ENCODE results near the gene XYLT1. TPM values are rescaled to one million over a fixed set of nuclear protein-coding genes. Genes with fewer than 3 reads are reported as not detected.
A peak's percentile ranks its signal among the peaks of the same experiment; 100 is the strongest.

The XYLT1 gene
- total and polyA plus RNA-seq, 4 experiments from 2014 or later = 1.4 to 48.5 (median 24.5) TPM

- H3K27me3 ChIP-seq (ENCODE audit: insufficient read depth, low read length) = no peaks in the 10 kb centered on the region
- H3K27me3 Mint-ChIP-seq = no peaks in the 10 kb centered on the region
- no peak overlapping the region for H3K4me3 ChIP-seq (ENCODE audit: low read length in 2 of 2)
- H3K27ac Mint-ChIP-seq = peak overlapping the region in 6 of 7 donors; percentile 72 to 96 (median 88)
- H3K9me3 Mint-ChIP-seq = no peaks in the 10 kb centered on the region
- peaks cover 42 to 87% (median 63%) of the 10 kb centered on the region in 4 donors for H3K4me1 Mint-ChIP-seq
- DNase-seq = no peak
- H3K4me1 ChIP-seq (ENCODE audit: insufficient read depth, low read length) = peaks cover 55% of the 10 kb centered on the region
- H3K36me3 Mint-ChIP-seq = no peaks in the 10 kb centered on the region
- H3K4me3 Mint-ChIP-seq = peak overlapping the region in 7 of 8 donors; percentile 67 to 87 (median 74)
- intact Hi-C loops (cut with micrococcal nuclease) = no loop called here
- no peaks in the 10 kb centered on the region for H3K36me3 ChIP-seq (ENCODE audit: insufficient read depth, low read length)
- ChIA-PET POLR2A (ENCODE audit: partially characterized antibody) (interaction anchor here (0.8 to 2.6 kb wide), 5 partner anchors 9 to 16 kb away, joined by 3 to 26 read pairs (median 4); no protein-coding TSS in a partner anchor), CTCF (ENCODE audit: partially characterized antibody) (interaction anchor here (1.1 kb wide), 1 partner anchor 10 kb away, joined by 3 read pairs; no protein-coding TSS in a partner anchor)
- no peaks in the 10 kb centered on the region for H3K9me3 ChIP-seq (ENCODE audit: control insufficient read depth in 1 of 2, low read length in 2 of 2)
- H3K27ac ChIP-seq (ENCODE audit: low read depth, low read length) = no peak overlapping the region
Measured at GRCh38 chr16:17382949-17383863, 87.6 kb downstream of the XYLT1 start.

GRCh38 chr16:17382514-17382913, 88.2 kb downstream of the XYLT1 start:
- no peaks in the 10 kb centered on the region for H3K27me3 ChIP-seq (ENCODE audit: insufficient read depth, low read length)
- Mint-ChIP-seq H3K27me3 (no peaks in the 10 kb centered on the region), H3K36me3 (no peaks in the 10 kb centered on the region), H3K4me3 (peak overlapping the region; percentile 39 to 87 (median 73)), H3K27ac (peak overlapping the region; percentile 72 to 96 (median 88)), H3K4me1 (peaks cover 48 to 87% (median 65%) of the 10 kb centered on the region in 4 donors), H3K9me3 (no peaks in the 10 kb centered on the region)
- no peaks in the 10 kb centered on the region for H3K9me3 ChIP-seq (ENCODE audit: control insufficient read depth in 1 of 2, low read length in 2 of 2)
- ChIA-PET POLR2A (ENCODE audit: partially characterized antibody) (interaction anchor here (0.8 to 2.6 kb wide), 4 partner anchors 10 to 17 kb away, joined by 3 to 26 read pairs (median 6); no protein-coding TSS in a partner anchor), CTCF (ENCODE audit: partially characterized antibody) (interaction anchor here (1.1 kb wide), 1 partner anchor 10 kb away, joined by 3 read pairs; no protein-coding TSS in a partner anchor)
- peaks cover 62% of the 10 kb centered on the region for H3K4me1 ChIP-seq (ENCODE audit: insufficient read depth, low read length)
- no peaks in the 10 kb centered on the region for H3K36me3 ChIP-seq (ENCODE audit: insufficient read depth, low read length)
- H3K27ac ChIP-seq (ENCODE audit: low read depth, low read length) = no peak overlapping the region
- intact Hi-C loops (cut with micrococcal nuclease) = no loop called here
- H3K4me3 ChIP-seq (ENCODE audit: low read length in 2 of 2) = no peak overlapping the region
- no peak for DNase-seq

GRCh38 chr16:17381784-17382183, 89.0 kb downstream of the XYLT1 start:
- H3K4me1 Mint-ChIP-seq = peaks cover 48 to 87% (median 65%) of the 10 kb centered on the region in 4 donors
- H3K9me3 ChIP-seq (ENCODE audit: control insufficient read depth in 1 of 2, low read length in 2 of 2) = no peaks in the 10 kb centered on the region
- H3K27me3 Mint-ChIP-seq = no peaks in the 10 kb centered on the region
- H3K27me3 ChIP-seq (ENCODE audit: insufficient read depth, low read length) = no peaks in the 10 kb centered on the region
- H3K27ac Mint-ChIP-seq = peak overlapping the region in 1 of 7 donors; percentile 88
- no peaks in the 10 kb centered on the region for H3K36me3 Mint-ChIP-seq
- H3K4me3 Mint-ChIP-seq = no peak overlapping the region
- no peak overlapping the region for H3K27ac ChIP-seq (ENCODE audit: low read depth, low read length)
- H3K4me3 ChIP-seq (ENCODE audit: low read length in 2 of 2) = no peak overlapping the region
- peaks cover 58% of the 10 kb centered on the region for H3K4me1 ChIP-seq (ENCODE audit: insufficient read depth, low read length)
- no peaks in the 10 kb centered on the region for H3K9me3 Mint-ChIP-seq
- DNase-seq = no peak
- intact Hi-C loops (cut with micrococcal nuclease) = no loop called here
- ChIA-PET POLR2A (ENCODE audit: partially characterized antibody) (interaction anchor here (1.2 kb wide), 1 partner anchor 12 kb away, joined by 6 read pairs; no protein-coding TSS in a partner anchor), CTCF (ENCODE audit: partially characterized antibody) (no interaction called here)
- H3K36me3 ChIP-seq (ENCODE audit: insufficient read depth, low read length) = no peaks in the 10 kb centered on the region

- Histone ChIP-seq H3K9me3 (ENCODE audit: control insufficient read depth in 1 of 2, low read length in 2 of 2) (no peaks in the 10 kb centered on the region), H3K27ac (ENCODE audit: low read depth, low read length) (no peak overlapping the region), H3K27me3 (ENCODE audit: insufficient read depth, low read length) (no peaks in the 10 kb centered on the region), H3K36me3 (ENCODE audit: insufficient read depth, low read length) (no peaks in the 10 kb centered on the region), H3K4me3 (ENCODE audit: low read length in 2 of 2) (no peak overlapping the region), H3K4me1 (ENCODE audit: insufficient read depth, low read length) (peaks cover 64% of the 10 kb centered on the region)
- intact Hi-C loops (cut with micrococcal nuclease) = no loop called here
- Mint-ChIP-seq H3K27me3 (no peaks in the 10 kb centered on the region), H3K4me1 (peaks cover 41 to 83% (median 59%) of the 10 kb centered on the region in 4 donors), H3K4me3 (peak overlapping the region in 3 of 8 donors; percentile 7 to 43 (median 35)), H3K36me3 (no peaks in the 10 kb centered on the region), H3K9me3 (no peaks in the 10 kb centered on the region), H3K27ac (peak overlapping the region in 3 of 7 donors; percentile 20 to 71 (median 26))
- ChIA-PET CTCF (ENCODE audit: partially characterized antibody) (interaction anchor here (2.0 kb wide), 1 partner anchor 11 kb away, joined by 6 read pairs; no protein-coding TSS in a partner anchor), POLR2A (ENCODE audit: partially characterized antibody) (interaction anchor here (1.2 kb wide), 1 partner anchor 11 kb away, joined by 6 read pairs; no protein-coding TSS in a partner anchor)
- no peak for DNase-seq
Measured at GRCh38 chr16:17380613-17381012, 90.1 kb downstream of the XYLT1 start.

GRCh38 chr16:17379121-17379571, 91.6 kb downstream of the XYLT1 start:
- intact Hi-C loops (cut with micrococcal nuclease) = no loop called here
- Mint-ChIP-seq H3K27ac (peak overlapping the region in 3 of 7 donors; percentile 27 to 86 (median 48)), H3K36me3 (no peaks in the 10 kb centered on the region), H3K4me1 (peaks cover 45 to 82% (median 62%) of the 10 kb centered on the region in 4 donors), H3K9me3 (no peaks in the 10 kb centered on the region), H3K27me3 (no peaks in the 10 kb centered on the region), H3K4me3 (no peak overlapping the region)
- no peaks in the 10 kb centered on the region for H3K36me3 ChIP-seq (ENCODE audit: insufficient read depth, low read length)
- peaks cover 71% of the 10 kb centered on the region for H3K4me1 ChIP-seq (ENCODE audit: insufficient read depth, low read length)
- no peaks in the 10 kb centered on the region for H3K27me3 ChIP-seq (ENCODE audit: insufficient read depth, low read length)
- no peaks in the 10 kb centered on the region for H3K9me3 ChIP-seq (ENCODE audit: control insufficient read depth in 1 of 2, low read length in 2 of 2)
- no peak overlapping the region for H3K4me3 ChIP-seq (ENCODE audit: low read length in 2 of 2)
- POLR2A ChIA-PET (ENCODE audit: partially characterized antibody) = interaction anchor here (0.8 to 1.5 kb wide), 3 partner anchors 9 to 41 kb away, joined by 3 to 7 read pairs (median 6); no protein-coding TSS in a partner anchor
- CTCF ChIA-PET (ENCODE audit: partially characterized antibody) = interaction anchor here (2.0 kb wide), 1 partner anchor 9 kb away, joined by 6 read pairs; no protein-coding TSS in a partner anchor
- no peak overlapping the region for H3K27ac ChIP-seq (ENCODE audit: low read depth, low read length)
- no peak for DNase-seq

- POLR2A ChIA-PET (ENCODE audit: partially characterized antibody) = interaction anchor here (0.9 to 1.5 kb wide), 3 partner anchors 18 to 38 kb away, joined by 3 to 6 read pairs (median 3); no protein-coding TSS in a partner anchor
- no peak for DNase-seq
- Mint-ChIP-seq H3K27ac (peak overlapping the region in 6 of 7 donors; percentile 9 to 80 (median 58)), H3K9me3 (no peaks in the 10 kb centered on the region), H3K4me1 (peaks cover 40 to 82% (median 58%) of the 10 kb centered on the region in 4 donors), H3K27me3 (no peaks in the 10 kb centered on the region), H3K4me3 (no peak overlapping the region), H3K36me3 (no peaks in the 10 kb centered on the region)
- intact Hi-C loops (cut with micrococcal nuclease) = no loop called here
- Histone ChIP-seq H3K27ac (ENCODE audit: low read depth, low read length) (no peak overlapping the region), H3K9me3 (ENCODE audit: control insufficient read depth in 1 of 2, low read length in 2 of 2) (no peaks in the 10 kb centered on the region), H3K4me1 (ENCODE audit: insufficient read depth, low read length) (peaks cover 71% of the 10 kb centered on the region), H3K27me3 (ENCODE audit: insufficient read depth, low read length) (no peaks in the 10 kb centered on the region), H3K36me3 (ENCODE audit: insufficient read depth, low read length) (no peaks in the 10 kb centered on the region), H3K4me3 (ENCODE audit: low read length in 2 of 2) (no peak overlapping the region)
- CTCF ChIA-PET (ENCODE audit: partially characterized antibody) = interaction anchor here (0.8 to 1.1 kb wide), 2 partner anchors 38 to 49 kb away, joined by 3 read pairs; no protein-coding TSS in a partner anchor
Measured at GRCh38 chr16:17377360-17378324, 93.1 kb downstream of the XYLT1 start.
